ENCODE data around the gene KCNJ5.

Gene KCNJ5

DNA sequence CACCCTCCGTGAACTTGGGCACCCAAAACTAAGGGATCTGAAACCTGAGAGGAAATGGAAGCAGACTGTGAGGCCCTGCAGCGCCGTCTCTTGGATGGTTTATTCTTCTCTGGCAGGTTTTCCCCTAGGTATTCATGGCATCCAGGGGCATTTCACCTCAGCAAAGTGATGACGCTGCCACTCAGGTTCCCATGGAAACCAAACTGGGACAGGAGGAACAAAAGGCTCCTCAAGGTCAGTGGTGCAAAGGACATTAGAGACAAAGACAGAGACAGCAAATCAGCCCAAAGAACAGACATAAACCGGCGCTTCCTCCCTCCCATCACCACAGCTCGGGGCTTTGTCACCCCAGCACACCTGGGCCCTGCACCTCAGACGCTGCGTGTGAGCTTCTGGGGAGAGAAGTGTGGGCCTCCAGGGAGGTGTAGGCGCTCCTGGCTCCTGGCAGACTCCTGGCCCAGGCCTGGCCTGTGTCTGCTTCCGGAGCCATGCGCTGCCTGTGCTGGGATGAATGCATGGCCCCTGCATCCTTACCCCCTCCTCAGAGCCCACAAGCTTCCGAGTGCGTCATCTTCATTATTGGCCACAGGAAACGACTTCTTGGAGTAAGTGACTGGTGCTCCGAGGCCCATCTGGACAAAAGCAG, 45.6 kb downstream of the KCNJ5 start:
- no peak for DNase-seq

DNA sequence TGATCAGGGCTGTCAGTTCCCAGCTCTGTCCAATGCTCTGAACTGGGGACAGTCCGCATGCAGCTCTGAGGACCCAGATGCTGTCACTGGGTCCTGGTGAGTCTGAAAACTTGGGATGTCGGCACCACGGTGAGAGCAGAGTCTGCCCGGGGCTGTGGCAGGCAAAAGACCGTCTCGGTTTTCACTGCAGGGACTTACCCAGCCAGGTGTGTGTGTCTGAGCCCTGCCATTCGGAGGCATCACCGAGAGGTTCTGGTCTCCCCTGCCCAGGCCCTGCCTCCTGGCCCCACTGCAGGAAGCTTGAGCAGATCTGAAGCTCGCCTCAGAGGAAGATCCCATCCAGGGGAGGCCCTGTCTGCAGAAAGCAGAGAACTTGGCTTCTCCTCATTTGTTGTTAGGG, 46.3 kb downstream of the KCNJ5 start:
- DNase-seq: no peak

DNA sequence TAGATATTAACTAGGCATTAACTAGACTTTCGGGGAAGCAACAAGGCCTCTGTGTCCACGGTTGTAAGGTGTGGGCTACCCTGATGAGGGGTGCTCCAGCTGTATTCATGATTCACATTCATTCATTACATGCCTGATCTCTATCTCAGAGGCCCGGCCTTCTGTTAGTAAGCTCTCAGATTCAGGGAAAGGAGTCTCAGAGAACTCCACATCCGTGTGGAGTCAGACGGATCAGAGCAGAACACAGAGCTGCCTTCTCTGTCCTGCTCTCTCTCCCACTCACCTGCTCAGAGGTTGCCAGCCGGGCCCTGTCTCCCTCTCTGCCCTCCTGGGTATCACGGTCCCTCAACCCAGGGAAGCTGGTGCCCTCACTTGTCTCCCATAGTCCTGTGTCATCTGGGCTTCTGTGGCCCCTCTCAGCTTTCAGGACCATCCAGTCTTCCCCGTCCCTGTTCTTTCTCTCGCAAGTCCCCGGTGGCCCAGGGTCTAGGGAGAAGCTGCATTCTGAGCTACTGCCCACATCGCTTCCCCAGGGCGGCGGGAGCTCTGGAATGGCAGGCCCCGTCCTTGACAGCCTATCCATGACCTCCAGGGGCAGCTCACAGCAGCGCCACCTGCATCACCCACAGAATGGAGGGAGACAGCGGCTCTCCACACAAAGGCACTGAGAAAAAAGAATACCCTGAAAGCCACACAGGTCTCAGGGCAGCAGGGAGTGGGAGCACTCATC, 47.2 kb downstream of the KCNJ5 start:
- no peak for DNase-seq

DNA sequence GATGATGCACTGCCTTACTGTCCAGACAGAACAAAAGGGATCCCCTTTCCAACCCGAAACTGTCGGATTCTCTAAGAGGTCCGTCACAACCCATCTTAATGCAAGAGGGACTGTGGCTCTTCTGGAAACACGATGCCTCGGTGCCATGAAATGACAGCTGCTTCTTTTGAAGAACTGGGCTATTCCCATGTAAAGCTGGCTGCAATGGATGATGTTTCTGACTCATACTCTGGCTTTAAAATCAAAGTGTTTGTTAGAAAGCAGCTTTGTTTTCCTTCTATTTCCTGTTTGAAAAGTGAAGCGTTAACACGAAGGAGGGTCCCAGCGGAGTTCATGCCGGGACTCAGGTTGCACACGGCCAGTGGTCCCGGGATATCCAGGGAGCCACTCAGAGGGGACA, 48.4 kb downstream of the KCNJ5 start:
- DNase-seq: no peak

DNA sequence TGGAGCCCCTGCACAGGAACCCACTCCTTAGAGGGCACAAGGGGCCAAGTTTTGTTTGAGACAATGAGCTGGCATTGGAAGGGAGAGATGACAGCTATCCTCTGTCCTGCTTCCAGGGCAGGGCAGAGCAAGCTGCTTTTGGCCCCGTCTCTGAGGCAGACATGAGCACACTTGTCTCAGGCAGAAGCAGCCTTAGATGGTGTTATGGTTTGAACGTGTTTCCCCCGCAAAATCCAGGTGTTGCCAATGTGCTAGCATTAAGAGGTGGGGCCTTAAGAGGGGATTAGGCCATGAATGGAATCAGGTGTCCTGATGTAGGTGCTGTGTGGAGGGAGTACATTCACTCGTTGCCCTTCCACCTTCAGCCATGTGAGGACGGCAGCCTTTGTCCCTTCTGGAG, 49.0 kb downstream of the KCNJ5 start:
- DNase-seq: no peak

DNA sequence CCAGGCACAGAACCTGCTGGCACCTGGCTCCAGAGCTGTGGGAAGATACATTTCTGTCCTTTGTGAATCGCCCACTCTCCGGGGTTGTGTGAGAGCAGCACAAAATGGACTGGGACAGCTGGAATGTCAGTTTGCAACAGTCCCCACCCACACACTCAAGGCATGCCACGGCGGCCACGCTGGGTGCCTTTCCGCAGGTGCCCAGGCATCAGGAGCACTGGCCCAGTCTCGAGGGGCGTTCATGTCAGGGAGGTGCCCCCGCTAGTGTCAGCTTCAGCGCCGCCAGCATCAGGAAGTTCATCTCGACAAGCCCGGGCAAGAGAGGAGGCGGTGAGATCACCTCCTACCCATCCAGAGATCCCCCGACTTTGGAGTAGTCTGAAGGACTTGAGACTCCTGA, 49.4 kb downstream of the KCNJ5 start:
- no peak for DNase-seq

DNA sequence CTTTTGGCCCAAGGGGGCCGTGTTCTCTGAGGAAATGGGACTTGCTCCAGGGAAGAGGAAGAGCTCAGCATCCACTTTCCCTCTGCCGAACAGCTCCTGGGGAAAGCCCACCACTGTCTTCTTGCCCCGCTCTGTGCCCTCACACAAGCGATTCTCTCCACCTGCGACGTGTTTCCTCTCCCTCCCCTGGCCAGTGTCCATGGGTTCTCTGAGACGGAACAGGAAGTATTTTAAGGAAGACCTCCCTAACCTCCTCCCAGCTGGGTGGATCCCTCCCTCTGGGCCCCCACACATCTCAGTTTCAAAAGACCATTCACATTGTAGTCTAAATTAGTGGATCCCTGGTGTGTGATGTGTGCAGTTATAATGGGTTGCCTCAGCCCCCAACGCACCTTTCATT, 50.0 kb downstream of the KCNJ5 start:
- DNase-seq: no peak

DNA sequence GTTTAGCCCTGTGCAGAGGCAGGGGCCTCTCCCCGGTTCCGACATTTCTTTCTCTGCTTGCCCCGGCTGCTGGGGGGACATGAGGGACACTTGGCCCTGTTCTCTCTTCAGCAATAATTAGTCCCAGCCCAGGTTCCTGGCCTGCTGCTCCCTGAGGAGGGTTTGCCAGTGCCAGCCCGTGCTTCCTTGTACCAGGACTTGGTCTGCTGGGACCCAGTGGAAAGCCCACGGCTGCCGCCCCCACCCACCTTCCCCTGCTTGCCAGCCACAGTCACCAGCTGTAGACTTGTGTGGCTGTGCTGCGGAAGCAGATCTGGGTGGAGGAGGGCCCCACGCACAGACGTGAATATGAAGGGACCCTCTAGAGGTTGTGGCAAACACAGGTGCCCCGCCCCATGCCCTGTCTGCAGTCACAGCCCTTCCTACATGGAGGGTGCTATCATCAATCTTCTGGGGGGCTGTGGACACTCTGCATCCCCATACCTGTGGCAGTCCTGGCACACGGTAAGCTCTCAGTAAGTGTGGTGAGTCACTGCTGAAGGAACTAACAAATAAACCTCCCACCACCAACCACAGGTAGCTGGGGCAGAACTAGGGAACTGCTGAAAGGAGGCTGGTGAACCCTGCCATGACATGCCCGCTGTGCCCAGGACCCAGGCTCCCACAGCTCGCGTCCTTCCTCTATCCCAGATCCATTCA, 50.6 kb downstream of the KCNJ5 start:
- no peak for DNase-seq

DNA sequence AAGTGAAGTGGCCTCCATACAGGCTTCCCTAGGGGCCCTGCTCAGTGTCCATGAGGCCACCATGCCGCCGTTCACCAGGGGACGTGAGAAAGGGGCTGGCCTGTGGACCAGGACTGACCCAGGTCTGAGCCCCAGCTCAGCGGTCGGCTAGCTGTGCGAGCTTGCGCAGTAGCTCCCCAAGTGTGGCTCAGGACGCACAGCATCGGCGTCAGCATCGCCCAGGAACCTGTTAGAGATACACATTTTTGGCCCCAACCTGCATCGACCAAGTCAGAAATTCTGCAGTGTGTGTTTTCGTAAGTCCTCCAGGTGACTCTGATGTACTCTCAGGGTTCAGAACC, 51.1 kb downstream of the KCNJ5 start:
- no peak for DNase-seq

DNA sequence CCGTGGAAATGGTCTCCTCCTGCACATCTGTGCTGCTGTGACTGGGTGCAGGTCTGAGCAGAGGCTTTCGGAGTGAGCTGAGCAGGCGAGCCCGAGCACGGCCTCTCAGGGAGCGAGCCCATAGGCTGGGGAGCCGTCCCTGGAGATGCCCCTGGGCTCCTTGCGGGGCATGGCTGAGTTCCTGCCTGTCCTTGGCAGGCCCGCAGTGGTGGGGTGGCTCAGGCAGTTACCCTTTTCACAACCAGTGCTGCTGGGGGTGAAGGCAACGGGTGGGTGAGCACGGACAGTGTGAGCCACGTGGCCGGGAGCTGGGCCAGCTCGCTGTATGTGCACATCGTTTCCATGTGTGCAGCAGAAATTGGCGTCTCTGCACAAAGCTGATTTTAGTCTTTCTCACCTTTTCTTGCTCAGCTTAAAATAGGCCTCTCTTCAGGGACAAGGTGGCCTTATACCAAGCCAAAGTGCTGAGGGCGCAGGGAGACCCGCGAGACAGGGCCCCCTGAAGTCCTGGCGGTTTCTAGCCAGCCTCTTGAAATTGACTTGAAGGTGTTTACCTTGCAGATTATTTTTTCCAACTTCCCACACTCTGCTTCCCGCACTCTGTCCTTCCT, 51.8 kb downstream of the KCNJ5 start, which contains the start of gene TP53AIP1:
Gene TP53AIP1 (minus strand): TSS at position 55 of the 611 bp plus-strand sequence. CDS start 5,053 bp downstream, outside the sequence.
- DNase-seq: no peak

DNA sequence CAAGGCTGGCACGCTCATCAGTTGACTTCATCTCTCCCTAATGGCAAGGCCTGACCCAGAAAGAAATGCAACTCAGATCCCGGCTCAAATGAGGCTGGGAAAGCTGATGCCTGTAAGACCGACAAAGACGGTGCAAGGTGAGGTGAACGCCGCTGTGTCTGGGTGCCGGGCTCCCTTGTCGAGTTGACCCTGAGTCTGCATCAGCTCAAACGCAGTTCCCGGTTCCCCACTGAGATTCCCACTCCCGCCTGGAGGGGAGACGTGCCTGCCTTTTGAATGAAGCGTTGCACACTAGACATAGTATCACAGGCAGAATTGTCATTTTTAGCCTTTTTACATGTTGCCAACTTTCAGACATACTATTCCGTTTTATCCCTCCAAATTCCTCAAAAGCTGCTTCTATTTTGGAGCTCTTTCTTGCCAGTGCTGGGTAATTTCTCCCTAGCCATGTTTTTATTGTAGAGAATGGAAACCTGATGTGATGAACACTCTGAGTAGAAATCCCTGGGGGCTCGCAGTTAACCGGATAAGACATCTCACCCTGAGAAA, 52.3 kb downstream of the KCNJ5 start:
- no peak for DNase-seq

DNA sequence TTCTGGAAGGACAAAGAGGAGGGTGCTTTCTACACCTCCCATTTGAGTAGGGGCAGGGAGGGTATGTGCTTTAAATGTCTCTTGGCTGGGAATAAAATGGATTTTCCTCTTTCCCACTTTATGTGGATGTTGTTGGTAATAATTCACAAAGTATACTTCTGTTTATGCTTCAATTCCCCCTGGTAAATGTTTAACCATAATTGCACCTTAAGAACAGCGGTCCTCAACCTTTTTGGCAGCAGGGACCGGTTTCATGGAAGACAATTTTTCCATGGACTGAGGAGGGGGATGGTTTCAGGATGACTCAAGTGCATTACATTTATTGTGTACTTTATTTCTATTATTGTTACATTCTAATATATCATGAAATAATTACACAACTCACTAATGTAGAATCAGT, 55.5 kb downstream of the KCNJ5 start:
- no peak for DNase-seq

DNA sequence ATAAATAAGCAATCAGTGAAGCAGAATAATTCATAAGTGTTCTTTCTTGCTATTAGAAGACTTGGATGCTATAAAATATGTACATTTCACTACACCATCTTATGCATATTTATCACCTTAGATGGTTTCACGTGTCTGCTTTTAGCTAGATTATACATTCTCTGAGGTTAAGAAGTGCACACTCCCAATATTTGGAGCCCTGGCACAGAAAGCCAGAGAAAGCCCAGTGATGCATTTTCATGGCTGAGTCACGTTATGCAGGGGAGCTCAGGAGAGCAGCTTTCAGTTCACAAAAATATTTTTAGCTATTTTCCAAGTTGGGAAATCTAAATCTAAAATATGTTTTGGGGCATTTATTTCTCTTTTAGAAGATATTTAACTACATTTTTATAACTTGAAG, 56.6 kb downstream of the KCNJ5 start:
- DNase-seq: no peak

DNA sequence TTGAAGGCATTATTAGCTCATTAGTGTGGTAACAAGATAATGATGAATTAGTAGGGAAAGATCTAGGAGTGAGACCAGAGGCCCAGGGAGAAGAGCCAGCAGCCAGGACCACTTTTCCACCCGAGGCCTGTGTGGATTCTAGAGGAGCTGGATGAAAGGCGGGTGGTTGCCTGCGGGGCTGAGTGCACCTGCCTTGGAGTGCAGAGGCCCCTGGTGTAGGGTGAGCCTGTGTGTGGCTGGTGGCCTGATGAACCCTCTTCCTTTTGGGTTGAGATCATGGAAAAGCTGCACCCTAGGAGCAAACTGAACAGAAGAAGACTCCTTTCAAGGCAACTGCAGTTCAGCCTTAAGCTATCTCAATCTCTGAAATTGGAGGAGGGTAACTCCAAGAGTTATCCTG, 57.4 kb downstream of the KCNJ5 start:
- DNase-seq: no peak

DNA sequence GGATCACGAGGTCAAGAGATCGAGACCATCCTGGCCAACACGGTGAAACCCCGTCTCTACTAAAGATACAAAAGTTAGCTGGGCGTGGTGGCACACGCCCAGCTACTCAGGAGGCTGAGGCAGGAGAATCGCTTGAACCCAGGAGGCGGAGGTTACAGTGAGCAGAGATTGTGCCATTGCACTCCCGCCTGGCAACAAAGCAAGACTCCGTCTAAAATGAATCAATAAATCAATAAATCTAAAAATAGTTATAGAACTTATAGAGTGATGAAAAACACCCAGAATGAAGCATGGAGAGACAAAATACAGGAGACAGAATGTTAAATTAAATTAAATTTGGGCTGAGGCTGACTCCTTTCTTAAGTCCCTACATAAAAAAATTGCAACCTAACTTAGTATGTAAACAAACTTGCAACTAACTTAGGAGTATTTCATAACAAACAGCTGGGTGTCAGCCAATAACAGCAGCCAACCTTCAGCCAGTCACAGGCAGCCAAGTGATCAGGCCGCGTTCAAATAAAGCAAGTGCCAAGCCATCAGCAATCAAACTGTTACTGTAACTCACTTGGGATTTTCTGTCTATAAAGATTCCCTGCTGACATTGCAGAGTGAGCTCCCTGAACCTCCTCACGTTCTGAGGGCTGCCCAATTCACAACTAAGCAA, 58.8 kb downstream of the KCNJ5 start:
- no peak for DNase-seq

DNA sequence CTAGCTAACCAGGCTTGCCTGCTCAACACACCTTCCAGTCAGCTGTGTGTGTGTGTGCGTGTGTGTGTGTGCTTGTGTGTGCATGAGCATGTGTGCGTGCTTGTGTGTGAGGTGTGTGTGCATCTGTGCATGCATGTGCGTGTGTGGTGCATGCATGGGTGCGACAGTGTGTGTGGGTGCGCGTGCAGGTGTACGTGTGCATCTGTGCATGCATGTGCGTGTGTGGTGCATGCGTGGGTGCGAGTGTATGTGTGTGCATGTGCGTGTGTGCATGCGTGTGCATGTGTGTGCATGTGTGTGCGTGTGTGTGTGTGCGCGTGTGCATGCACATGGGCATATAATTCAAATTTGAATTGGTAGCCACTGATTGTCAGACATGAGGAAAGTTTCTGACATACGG, 62.0 kb downstream of the KCNJ5 start:
- no peak for DNase-seq

DNA sequence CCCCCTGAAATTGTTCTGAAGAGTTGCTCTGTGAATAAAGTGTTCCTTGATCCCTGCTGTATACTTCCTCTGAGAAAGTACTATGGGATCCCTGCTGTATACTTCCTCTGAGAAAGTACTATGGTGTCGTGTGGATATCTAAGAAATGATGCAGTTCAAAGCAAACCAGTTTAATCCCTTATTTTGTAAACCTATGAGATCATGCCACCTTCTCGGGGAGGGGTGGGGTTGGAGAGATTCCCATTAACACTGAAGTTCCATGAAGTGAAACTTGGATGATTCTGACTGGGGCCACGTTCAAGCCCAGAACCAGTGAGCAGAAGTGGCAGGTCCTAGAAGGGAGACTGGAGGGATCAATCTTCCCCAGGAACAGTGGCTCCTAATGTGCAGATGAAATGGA, 64.5 kb downstream of the KCNJ5 start:
- DNase-seq: no peak

DNA sequence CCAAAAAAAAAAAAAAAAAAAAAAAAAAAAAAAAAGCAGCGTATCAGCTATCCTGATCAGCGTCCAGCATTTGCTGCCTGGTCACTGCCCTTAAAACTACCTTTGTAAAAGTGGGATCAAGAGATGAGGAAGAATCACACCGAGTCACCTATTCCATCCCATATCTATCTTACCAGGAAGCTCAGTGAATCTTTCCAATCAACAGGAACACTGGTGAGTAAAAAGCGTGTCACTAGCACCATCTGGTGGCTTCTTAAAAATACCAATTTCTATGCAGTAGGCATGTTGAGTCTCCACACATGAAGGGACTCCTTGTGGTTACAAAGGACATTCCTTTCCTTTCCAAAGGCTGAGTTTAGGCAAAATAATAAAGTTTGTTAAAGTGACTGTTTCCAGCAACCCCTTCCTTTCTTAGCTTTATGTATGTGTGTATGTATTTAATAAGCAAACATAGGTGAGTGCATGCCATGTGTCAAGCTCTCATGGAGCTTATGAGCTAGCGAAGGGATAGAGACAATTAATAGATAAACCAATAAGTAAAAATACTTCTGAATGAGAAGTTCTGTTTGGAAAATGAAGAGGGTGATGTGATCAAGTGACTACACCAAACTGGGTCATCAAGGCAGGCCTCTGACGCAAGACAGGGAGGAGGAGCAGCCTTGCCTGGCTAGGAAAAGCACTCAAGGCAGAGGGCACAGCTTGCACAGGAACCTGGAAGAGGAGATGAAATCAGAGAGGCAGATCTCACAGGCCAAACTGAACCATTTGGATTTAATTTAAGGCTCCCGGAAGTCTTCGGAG, 65.4 kb downstream of the KCNJ5 start:
- peak; percentile 30 to 75 for DNase-seq

DNA sequence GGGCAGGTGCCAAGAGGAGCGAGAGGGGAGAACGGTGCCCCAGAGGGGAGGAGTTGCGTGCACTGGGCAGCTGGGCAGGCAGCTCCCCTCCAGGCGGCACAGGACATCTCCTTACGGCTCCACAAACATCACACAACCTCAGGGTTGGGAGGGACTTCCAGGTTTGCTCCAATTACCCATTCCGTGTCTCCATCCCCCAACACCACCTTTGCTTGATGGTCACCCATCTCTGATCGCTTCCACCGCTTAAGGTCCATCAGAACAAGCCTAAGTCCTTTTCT, 66.0 kb downstream of the KCNJ5 start:
- DNase-seq: no peak

DNA sequence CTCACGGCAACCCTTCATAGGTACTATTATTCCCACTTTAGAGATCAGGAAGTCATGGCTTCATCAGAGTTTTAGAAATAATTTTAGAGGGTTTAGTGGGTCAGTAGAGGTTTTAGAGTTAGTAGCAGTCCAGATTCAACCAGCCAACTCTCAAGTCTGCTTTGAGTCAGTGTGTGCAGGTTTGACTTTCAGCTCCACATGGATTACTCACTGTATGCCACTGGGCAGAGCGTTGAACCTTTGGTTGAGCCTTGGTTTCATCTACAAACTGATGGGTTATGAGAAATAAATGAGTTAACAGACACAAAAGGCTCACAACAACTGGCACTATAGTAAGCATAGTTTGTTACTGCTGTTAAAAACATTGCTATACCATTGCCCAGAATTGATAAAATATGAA, 70.5 kb downstream of the KCNJ5 start:
- DNase-seq: no peak

DNA sequence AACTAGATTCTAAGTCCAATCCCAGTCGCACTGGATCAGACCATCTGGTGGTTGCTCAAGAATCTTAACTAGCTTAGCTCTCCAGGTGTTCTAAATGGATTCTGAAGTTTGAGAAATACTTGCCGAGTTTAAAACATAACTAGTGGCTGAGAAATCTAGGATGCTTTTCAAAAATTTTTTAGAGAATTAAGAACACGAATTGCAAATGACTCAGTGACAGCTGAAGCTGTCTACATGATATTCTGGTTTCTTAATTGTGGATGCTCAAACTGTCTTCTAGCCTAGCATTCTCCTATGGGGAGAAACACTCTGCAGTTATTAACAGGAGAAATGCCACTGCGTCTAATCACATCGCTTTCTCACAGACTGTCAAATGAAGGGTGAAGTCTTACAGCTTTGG, 71.7 kb downstream of the KCNJ5 start:
- no peak for DNase-seq

DNA sequence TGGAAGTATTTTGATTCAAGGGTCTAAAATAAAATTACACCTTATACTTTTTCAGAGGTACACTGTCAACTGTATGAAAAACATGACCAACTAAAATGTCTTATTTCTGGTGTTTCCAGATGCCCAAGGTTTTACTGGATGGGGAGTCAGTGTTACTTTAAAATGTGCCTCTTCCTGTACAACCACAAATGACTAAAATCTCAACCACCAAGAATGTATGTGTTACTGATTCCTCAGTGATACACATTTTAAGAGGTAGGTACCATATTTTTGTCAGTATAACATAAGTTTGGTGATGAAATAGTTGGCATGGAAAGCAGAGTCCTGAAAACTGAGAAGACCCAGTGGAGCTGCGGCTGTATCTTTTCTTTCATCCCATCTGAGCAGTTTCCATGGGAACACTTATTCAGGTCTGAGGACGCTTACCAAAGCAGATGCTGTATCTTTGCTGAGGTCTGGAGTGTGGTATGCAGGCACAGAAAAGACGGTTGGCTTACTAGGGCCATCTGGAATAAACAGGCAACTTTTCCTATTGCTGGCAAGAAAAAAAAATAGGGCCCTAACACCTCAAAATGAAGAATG, 72.7 kb downstream of the KCNJ5 start:
- no peak for DNase-seq

All from SW 1271 (cell line).